ENCODE results near the gene GNPTAB.
A peak's percentile ranks its signal among the peaks of the same experiment; 100 is the strongest.
"Not testable (repeated sequence)": the region's sequence is repeated elsewhere in the genome, so short reads cannot be mapped to it uniquely, and the experiment has no call there.

The GNPTAB gene

GRCh38 chr12:101852998-101853397, 22.2 kb upstream of the GNPTAB start:
- DNase-seq (ENCODE audit: low read depth), result no peak

GRCh38 chr12:101850199-101850598, 19.4 kb upstream of the GNPTAB start:
- no peak for DNase-seq (ENCODE audit: low read depth)

GRCh38 chr12:101847325-101847724, 16.6 kb upstream of the GNPTAB start:
- no peak for DNase-seq (ENCODE audit: low read depth)

DNA sequence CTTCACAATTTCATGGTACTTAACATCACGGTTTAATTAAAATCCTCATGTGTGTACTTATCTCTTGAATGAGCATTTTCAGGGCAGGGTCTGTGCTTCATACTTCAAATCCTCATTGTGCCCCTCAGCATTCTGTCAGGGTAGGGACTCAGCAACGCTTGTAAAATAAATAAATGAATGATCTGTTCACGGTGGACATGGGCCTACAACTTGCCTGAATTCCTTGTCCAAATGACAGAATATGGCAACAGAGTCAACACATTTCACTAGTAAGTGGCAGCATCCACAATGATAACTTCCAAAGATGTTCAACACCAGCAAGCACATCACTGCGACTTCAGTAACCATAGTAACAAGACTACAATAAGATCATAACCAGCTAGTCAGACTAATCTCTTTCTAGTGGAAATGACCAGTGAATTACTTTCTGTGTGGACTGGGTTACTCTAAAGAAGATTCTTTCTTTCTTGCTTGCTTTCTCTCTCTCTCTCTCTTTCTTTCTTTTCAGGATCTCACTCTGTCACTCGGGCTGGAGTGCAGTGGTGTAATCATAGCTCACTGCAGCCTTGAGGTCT, 14.5 kb upstream of the GNPTAB start:
- no peak for DNase-seq (ENCODE audit: low read depth)

DNA sequence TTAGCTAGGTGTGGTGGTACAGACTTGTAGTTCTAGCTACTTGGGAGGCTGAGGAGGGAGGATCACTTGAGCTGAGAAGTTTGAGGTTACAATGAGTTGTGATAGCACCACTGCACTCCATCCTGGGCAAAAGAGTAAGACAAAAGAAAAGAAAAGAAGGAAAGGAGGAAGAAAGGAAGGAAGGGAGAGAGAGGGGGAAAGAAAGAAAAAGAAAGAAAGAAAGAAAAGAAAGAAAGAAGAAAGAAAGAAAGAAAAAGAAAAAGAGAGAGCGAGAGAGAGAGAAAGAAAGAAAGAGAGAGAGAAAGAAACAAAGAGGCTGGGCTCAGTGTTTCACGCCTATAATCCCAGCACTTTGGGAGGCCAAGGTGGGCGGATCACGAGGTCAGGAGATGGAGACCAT, 10.3 kb upstream of the GNPTAB start:
- no peak for DNase-seq (ENCODE audit: low read depth)

DNA sequence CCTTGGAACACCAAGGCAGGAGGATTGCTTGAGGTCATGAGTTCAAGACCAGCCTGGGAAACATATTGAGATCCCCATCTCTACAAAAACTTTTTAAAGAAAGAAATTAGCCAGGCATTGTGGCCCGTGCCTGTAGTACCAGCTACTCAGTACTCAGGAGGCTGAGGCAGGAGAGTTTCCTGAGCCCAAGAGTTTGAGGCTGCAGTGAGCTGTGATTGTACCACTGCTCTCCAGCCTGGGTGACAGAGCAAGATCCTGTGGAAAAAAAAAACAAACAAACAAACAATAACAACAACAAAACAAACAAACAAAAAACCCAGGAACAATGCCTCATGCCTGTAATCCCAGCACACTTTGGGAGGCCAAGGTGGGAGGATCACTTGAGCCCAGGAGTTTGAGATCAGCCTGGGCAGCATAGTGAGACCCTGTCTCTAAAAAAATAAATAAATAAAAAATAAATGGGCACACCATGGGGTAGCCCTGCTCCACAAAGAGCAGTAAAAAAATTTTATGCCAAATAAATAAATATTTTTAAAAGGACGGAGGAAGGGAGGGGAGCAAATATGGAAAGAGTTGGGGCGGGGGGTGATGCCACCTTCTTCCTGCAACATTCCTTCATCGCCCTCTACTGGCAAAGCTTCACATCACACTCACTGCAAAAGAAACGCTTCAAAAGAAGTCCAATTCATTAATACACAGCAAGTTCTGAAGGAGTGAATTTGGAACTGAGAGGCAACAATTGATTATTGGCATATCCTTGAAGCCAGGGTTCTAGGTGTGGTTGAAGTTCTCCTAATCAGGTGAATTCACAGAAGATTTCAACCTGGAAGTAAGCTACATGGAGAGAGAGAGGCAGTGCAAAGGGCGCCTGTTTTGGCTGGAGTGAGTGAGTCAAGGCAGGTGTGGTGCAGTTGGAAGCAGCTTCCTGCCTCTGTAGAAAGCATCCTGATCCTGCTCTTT, 8.8 kb upstream of the GNPTAB start:
- peak; percentile 45 for DNase-seq (ENCODE audit: low read depth)

- DNase-seq (ENCODE audit: low read depth), result no peak
Measured at GRCh38 chr12:101838628-101839323, 8.0 kb upstream of the GNPTAB start.

DNA sequence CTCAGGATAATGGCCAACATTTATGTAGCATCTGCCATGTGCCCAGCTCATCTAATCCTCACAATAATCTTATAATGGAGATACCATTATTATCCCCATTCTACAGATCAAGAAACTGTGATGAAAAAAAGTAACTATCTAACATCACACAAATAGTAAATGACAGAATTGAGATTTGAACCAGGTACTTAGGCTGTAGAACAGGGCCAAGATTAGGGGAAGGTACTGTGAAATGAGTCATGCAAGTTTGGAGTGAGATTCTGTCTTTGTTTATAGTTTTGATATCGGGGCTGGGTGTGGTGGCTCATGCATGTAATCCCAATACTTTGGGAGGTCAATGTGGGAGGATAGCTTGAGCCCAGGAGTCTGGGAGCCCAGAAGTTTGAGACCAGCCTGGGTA, 1.3 kb upstream of the GNPTAB start:
- no peak for DNase-seq (ENCODE audit: low read depth)

- no peak for DNase-seq (ENCODE audit: low read depth)
Measured at GRCh38 chr12:101829639-101830366, 956 bp downstream of the GNPTAB start.

GRCh38 chr12:101828463-101829196, 2.1 kb downstream of the GNPTAB start:
- DNase-seq (ENCODE audit: low read depth), result no peak

GRCh38 chr12:101826766-101827368, 3.9 kb downstream of the GNPTAB start:
- no peak for DNase-seq (ENCODE audit: low read depth)

- DNase-seq (ENCODE audit: low read depth), result no peak
Measured at GRCh38 chr12:101824831-101825230, 5.9 kb downstream of the GNPTAB start.

DNA sequence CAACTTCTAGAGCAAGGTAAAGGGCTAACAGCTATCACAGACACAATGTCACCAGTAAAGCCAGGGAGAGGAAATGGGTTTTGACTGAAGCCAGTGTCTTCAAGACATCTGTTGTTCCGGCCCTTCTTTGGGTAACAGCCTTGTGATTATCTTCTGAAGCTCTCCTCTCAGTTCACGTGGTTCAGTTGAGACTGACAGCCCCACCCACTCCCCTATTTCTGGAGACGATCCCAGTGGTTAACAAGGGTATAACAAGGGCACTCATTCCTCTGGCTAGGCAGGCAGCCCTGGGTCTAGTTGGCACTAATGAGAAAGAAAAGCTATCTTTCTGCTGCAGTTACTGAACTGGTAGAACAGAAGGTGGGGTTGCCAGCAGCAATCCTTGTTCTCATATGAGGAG, 6.9 kb downstream of the GNPTAB start:
- peak; percentile 36 for DNase-seq (ENCODE audit: low read depth)

- no peak for DNase-seq (ENCODE audit: low read depth)
Measured at GRCh38 chr12:101823039-101823438, 7.7 kb downstream of the GNPTAB start.

DNA sequence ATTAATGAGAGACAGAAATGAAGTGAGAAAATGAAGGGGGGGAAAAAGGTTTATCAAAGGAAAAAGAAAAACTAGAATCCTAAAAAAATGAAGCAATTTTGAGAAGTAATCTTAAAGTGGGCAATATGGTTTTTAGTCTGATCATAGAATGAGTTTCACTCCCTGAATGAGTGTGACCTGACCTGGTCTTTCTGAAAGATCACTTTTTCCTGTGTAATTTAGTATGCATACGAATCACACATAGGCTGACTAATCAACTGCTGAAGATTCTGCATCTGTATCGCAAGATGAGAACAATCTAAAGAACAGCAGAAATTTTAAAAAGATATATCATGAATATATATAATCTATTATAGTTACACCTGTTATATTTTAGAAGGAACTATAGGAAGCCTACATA, 11.3 kb downstream of the GNPTAB start:
- DNase-seq (ENCODE audit: low read depth), result no peak

- not testable (repeated sequence) for DNase-seq (ENCODE audit: low read depth)
Measured at GRCh38 chr12:101818689-101819088, 12.1 kb downstream of the GNPTAB start.

DNA sequence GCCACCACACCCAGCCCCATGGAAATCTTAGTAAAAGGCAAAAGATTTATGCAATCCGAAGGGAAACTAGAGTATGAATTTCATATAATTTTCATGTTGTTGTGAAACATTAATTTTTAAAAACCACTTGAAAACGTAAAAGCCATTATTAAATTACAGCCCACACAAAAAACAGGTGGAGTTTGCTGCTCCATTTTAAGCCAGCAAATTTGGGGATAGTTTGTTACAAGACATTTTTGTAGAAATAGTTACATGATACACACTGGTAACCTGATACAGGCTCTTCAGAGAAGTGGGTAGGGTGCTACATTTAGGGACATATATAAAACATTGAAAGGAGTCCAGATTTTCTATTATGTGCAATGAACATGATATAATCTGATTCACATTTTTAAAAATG, 17.6 kb downstream of the GNPTAB start:
- DNase-seq (ENCODE audit: low read depth), result no peak

GRCh38 chr12:101812716-101813115, 18.0 kb downstream of the GNPTAB start:
- DNase-seq (ENCODE audit: low read depth), result not testable (repeated sequence)

DNA sequence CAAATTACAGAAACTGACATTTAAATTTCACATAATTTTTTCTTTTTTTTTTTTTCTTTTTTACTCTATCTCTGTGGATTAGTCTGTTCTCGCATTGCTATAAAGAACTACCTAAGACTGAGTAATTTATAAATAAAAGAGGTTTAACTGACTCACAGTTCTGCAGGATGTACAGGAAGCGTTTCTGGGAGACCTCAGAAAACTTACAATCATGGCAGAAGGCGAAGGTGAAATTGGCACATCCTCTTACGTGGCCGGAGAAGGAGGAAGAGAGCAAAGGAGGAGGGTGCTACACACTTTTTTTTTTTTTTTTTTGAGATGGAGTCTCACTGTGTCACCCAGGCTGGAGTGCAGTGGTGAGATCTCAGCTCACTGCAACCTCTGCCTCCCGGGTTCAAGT, 19.4 kb downstream of the GNPTAB start:
- not testable (repeated sequence) for DNase-seq (ENCODE audit: low read depth)

DNA sequence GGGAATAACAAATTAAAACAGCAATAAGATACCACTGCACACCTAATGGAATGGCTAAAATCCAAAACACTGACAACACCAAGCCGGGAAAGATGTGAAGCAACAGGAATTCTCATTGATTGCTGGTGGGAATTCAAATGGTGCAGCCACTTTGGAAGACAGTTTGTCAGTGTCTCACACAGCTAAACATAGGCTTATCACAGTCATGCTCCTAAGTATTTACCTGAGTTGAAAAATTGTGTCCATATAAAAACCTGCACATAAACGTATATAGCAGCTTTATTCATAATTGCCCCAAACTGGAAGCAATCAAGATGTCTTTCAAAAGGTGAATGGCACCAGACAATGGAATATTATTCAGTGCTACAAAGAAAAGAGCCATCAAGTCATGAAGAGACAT, 21.6 kb downstream of the GNPTAB start:
- no peak for DNase-seq (ENCODE audit: low read depth)

GRCh38 chr12:101806265-101806664, 24.5 kb downstream of the GNPTAB start:
- no peak for DNase-seq (ENCODE audit: low read depth)

Data from stimulated activated CD8-positive, alpha-beta memory T cell treated with anti-CD3 and anti-CD28 coated beads, Interleukin-4, amount 100 ng/mL, for 24 hours (primary cell).